Fibroblast of skin of scalp (primary cell): ENCODE results near the gene PDGFRB.

Source experiments
- DNase-seq: peaks from one replicate; pipeline ENCODE4 v3.0.0-alpha.2; 2013

Gene PDGFRB

DNA sequence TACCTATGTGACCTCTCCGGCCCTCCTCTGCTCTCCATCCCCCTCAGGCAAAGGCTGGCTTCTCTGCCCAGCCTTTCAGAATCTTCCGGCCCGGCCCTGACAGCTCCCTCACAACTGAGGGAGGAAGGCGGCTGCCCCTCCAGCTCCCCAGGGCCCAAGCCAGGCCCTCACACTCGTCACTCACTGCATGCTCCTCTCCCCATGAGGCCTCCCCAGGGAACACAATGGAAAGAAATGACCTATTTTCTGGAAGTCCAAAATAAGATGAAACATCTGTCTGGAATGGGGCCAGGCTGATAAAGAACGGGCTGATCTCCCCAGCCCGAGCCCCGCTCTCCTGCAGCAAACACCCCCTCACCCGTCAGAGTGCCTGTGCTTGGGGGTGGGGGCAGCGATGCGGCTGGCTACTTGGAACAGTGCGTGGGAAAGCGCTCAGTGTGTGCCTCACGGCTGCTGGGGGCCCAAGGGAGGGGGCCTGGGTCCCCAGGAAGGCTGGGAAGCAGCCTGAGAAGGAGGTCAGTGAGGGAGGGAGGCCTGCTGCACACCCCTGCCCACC is 11.3 kb downstream of the PDGFRB start:
- DNase-seq: peak; percentile 91

GRCh38 chr5:150143350-150144245 is 12.0 kb downstream of the PDGFRB start:
- peak; percentile 97 for DNase-seq

- DNase-seq: peak; percentile 90
Measured at GRCh38 chr5:150142959-150143349, 12.7 kb downstream of the PDGFRB start.

DNA sequence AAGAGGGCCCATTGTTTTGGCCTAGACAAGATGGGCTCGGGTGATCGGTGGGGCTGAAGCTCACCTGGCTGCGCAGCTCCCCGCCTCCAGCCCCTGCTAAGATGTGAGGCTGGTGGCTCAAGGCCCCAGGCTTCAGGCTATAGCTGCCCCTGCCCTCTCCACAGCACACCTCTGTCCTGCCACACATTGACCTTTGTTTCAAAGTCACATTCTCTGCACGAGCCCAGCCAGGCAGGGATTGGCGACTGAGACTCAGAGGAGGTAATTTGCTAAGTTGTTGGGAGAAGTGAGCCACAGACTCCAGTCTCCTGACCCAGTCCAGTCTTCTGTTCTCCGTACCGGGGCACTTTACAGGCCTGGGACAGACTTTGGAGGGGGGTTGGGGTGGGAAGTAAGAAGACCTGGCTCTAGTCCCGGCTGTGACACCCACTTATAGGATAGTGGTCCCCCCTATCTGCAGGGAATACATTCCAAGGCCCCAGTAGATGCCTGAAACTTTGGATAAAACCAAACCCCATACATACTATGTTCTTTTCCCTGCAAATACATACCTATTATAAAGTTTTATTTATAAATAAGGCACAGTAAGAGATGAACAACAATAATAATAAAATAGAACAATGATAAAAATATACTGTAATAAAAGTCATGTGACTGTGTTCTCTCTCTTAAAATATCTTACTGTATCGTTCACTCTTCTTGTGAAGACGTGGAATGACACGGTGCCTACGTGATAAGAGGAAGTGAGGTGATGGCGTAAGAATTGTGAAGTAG is 13.3 kb downstream of the PDGFRB start:
- no peak for DNase-seq

GRCh38 chr5:150141544-150142184 is 14.0 kb downstream of the PDGFRB start:
- DNase-seq: peak; percentile 84

GRCh38 chr5:150140830-150141229 is 14.8 kb downstream of the PDGFRB start:
- peak; percentile 80 for DNase-seq

DNA sequence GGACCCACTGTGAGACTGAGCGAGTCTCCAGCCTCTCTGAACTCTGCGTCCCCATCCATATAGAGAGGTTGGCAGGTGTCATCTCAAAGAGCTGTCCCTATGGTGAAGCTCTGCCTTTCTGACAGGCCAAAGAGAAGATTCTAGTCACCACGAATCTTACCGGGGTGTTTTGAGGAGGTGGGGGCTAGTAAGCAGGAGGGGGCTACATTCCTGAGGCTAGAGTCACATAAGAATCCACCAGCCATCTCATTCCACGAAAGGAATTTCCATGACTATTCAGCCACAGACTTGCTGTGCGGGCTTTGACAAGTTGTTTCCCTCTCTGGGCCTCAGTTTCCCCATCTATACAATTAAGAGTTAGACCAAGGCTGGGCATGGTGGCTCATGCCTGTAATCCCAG is 16.3 kb downstream of the PDGFRB start:
- peak; percentile 93 for DNase-seq

DNA sequence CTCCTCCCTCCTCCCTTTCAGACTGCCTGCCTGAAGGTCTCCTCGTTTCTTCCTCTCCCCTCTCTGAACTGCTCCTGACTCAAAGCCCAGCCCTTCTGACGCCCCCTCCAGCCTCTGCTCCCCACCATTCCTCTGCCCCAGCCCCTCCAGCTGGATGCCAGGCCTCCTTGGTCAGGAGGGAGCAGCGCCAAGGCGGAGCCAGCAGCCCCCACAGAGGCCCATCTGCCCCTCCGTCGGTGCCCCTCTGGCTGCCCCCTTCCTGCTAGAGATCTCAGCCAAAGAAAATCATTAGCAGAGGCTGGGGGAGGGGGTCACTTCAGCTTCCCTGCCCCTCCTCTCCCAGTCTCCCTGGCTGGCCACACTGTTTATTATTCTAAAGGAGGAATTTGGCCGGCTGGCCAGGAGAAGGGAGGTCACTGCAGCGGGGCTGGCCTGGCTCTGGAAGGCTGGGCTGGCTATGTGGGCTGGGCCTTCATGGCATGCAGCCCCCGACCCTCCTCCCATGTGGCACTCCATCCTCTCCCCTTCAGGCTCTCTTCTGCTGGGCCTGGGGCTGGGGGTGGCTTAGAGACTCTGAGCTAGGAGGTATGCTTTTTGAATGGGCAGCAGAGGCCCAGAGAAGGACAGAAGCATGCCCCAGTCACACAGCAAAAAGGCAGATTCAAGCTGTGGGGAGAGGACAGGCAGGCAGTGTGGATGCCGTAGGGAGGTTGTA is 16.9 kb downstream of the PDGFRB start:
- DNase-seq: peak; percentile 94

DNA sequence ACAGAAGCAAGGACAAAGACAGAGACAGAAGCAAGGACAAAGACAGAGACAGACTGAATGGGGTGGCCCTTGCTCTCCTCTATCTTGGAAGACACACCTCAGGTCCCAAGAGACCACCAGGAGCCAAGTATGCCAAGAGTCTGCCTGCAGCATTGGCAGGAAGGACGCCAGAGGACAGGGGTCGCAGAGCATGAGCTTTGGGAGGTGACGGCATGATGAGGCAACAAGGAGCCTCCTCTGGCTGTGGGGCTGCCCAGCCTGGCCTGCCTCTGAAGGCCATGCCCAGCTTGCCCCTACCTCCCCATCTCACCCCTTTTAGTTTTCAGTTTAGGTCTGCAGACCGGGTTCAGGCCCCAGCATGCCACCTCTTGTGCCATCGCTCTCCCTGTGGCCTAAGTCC is 17.6 kb downstream of the PDGFRB start:
- DNase-seq: no peak

GRCh38 chr5:150137168-150137957 is 18.3 kb downstream of the PDGFRB start:
- peak; percentile 69 for DNase-seq

GRCh38 chr5:150136305-150137167 is 19.1 kb downstream of the PDGFRB start:
- DNase-seq: no peak

DNA sequence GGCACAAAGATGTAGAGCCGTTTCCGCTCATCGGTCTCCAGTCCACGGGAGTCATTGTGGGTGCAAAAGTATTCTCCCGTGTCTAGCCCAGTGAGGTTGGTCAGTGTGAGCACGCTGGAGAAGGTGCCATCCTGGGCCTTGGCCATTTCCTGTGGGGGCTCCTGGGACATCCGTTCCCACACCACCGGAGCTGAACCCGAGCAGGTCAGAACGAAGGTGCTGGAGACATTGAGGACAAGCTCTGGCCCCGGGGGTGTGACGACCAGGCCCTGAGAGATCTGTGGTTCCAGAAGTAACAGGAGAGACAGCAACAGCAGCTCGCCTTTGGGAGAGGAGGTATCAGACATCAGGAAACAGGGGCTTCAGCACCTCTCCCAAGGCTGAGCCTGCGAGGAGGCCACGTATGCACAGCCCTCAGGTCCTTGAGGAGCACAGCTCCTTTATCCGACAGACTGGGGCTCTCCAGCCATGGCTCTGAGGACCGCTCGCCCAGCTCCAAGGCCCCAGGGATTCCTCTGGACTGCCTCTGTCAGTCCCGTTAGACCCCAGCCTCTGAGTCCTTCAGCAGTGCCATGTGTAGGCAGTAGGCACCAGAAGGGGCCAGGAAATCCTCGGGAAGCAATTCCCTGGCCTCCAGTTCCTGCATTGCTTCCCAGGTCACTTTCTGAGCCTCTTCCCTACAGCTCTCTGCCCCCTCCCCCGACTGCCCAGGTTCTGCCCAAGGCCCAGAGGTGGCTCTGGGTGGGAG is 19.9 kb downstream of the PDGFRB start:
- no peak for DNase-seq

DNA sequence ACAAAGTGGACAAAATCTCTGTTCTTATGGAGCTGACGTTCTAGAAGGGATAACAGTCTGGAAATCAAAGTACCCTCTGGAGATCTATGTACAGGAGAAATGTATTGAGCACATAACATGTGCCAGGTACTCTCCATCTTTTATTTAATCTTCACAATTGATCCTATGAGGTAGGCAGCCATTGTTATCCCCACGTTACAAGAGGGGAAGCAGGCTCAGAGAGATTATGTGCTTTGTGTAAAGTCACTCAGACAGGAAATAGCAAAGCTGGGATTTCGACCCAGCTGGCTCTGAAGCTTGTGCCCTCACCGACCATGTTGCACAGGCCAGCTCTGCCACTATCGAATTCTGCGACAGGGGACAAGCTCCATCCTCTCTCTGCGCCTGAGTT is 21.5 kb downstream of the PDGFRB start:
- no peak for DNase-seq

GRCh38 chr5:150133581-150134197 is 22.0 kb downstream of the PDGFRB start:
- no peak for DNase-seq

DNA sequence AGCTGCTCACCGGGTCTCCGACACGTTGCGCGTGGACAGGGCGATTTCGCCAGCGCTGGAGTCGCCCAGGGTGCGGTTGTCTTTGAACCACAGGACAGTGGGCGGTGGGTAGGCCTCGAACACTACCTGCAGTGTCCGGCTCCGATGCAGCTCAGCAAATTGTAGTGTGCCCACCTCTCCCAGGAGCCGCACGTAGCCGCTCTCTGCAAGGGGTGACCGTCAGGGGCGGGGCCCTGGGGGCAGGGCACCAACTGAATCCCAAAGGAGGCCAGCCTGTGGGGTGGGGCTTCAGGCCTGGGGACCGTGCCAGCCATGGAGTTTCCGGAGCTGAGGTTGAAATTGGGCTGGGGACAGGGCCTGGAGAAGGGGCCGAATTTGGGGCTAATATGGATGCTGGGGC is 22.9 kb downstream of the PDGFRB start:
- DNase-seq: no peak

- no peak for DNase-seq
Measured at GRCh38 chr5:150131978-150132694, 23.5 kb downstream of the PDGFRB start.

DNA sequence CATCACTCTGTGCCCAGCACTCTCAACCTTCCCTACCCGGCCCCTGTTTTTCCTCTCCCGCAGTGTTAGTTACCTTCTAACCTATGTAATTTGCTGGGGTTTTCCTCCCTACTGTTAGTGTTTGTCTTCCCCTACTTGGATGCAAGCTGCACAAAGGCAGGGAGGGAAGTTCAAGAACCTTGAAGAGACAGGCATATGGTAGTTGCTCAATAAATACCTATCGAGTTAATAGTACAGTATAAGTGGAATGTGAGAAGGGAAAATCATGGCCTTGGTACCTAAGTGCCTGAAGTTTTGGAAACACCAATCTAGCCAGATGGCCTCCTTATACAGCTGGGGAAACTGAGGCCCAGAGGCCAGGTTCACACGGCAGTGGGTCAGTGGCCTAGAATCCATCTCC is 24.2 kb downstream of the PDGFRB start:
- no peak for DNase-seq

- DNase-seq: no peak
Measured at GRCh38 chr5:150130493-150130922, 25.1 kb downstream of the PDGFRB start.
